HG03196 (cell line): ENCODE results near the gene NAV2.
"Not testable (repeated sequence)": the region's sequence is repeated elsewhere in the genome, so short reads cannot be mapped to it uniquely, and the experiment has no call there.

Experiments used
- ATAC-seq: cut with Tn5 transposase; IDR thresholded peaks from one replicate; pipeline ENCODE4 v1.9.1; 2021; ENCODE audit not compliant: unreplicated experiment

The NAV2 gene

DNA sequence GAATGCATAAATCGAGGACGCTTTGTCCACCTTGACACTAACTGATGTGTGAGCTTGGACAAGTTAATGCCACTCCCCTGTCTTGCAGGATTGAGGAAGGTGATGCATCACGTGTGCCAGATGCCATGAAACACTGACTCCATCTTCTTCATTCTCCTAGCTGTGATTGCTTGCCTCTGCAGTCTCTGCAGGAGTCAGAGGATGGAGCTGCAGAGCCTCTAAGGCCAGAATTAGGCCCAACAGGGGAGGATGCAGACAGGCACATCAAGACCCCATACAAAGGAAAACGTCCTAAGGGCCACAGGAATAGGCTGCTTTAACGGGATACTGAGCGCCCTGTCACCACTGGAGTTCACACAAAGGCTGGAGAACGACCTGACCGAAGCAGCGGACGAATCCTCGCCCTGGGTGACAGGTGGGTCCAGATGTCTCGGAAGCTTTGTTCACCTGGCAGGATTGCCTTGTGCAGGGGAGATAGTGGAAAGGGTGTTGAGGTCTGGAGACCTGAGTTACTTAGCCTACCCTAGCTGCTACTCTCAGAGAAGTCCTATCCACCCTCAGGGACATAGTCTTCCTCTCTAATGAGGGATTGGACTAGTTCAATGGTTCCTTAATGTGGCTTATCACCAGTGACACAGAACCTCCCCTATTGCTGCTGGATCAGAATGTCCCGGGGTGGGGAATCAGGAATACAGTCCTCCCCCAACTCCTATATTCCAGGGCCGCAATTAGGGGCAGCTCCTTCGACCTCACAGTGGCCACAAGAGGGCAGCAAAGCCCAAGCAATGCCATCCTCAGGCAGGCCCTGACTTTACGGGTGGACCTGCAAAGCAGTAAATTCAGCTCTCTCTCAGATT lies 415.3 kb downstream of the NAV2 start:
- peak; percentile 76 for ATAC-seq

DNA sequence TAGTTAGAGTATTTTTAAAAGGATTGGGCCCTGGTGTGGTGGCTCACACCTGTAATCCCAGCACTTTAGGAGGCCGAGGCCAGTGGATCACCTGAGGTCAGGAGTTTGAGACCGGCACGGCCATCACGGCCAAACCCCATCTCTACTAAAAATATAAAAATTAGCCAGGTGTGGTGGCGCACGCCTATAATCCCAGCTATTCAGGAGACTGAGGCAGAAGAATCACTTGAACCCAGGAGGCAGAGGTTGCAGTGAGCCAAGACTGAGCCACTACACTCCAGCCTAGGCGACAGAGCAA lies 415.8 kb downstream of the NAV2 start:
- ATAC-seq = not testable (repeated sequence)

DNA sequence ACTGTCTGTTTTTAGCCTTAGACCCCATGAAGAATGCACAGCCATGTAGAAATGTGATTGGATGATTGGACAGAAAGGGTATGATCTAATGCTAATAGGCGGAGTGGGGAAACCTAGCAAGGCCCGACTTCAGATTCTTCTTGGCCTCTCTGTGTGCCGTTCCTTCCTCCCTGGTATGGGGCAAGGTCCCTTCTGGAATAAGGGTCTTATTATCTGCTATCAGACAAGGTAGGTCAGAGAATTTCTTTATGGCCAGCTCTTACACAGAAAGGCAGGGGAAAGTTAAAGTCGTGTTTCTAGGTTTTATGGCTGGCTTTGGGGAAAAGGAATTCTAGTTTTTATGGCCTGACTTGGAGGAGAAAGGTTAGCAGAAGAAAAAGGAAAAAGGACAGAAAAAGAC lies 417.0 kb downstream of the NAV2 start:
- no peak for ATAC-seq

DNA sequence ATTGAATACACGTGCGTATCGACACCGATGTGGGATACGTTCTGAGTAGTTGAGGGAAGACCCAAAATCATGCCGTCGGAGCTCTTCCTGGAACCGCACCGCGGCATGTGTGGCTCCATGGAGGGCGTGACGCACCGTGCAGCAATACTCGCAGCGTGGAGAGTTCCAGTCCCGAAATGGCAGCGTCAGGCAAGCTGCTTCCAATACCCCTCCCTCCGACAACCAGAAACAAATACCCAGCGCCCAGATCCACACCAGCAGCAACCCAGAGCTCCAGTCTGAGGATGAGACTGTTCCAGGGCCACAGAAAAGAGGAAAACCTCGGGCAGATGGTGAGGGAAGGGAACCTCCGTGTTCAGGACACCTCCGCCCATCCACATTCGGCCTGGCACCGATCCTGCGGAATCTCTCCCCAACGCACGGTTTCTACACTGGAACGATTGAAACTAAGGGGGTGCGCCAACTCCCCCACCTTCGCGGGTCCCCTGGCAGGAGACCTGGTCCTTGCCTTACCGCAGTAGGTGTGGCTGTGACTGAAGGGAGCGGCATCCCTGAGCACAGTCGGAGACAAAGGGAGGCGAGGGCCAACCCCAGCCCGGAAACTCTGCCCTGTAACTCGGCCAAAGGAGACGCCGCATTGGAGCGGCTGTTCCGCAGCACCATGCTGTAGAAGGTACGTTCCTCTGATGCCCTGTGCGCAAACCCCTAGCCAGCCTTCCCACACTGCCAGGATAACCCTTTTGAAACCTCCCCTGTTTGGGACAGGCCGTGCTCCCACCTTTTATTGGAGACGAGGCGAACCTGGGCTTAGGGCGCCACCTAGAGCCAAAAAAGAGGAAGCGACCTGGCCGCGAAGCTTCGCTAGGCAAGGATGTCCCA lies 419.4 kb downstream of the NAV2 start:
- ATAC-seq = no peak

DNA sequence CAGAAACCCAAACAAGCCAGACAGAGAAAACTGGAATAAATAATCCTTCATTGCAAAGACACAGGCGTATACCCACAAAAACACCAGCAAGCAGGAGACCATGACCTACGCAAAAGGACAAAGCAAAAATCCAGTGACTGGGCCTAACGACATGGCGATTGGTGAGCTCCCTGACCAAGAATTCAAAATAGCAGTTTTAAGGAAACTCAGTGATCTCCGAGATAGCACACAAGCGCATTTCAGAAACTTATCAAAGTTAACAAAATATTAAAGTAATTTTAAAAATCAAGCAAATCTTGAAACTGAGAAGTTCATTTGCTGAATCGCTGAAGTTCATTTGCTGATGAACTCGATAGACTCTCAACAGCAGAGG lies 420.0 kb downstream of the NAV2 start:
- no peak for ATAC-seq

DNA sequence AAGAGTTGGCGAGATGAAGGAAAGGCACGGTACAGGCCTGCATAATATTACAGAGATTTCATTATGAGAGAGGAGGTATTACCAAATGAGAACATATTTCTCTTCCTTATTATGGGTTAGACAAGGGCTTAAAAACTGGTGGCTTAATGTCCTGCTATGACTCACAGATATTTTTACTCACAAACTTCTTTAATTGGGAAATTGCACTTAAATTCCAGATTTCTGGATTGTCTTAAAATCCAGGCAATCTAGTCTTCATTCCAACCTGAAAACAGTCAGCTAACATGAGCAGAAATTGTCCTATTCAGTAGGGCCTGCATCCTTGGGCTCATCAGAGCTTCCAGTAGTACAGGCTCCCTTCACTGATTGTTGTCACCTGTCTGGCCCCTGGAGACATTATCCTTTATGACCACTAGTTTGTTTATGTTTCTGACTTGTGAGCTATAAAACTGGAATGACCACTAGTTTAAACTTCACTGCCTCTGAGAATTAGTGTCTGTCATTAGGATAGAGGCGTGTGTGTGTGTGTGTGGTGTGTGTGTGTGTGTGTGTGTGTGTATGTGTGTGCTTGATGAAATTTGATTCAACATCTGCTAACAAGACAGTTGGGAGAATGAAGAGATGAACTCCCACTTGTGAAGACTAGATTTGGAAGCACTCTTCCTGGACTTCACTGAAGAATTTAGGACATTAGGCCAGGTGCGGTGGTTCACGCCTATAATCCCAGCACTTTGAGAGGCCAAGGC lies 422.5 kb downstream of the NAV2 start:
- no peak for ATAC-seq

DNA sequence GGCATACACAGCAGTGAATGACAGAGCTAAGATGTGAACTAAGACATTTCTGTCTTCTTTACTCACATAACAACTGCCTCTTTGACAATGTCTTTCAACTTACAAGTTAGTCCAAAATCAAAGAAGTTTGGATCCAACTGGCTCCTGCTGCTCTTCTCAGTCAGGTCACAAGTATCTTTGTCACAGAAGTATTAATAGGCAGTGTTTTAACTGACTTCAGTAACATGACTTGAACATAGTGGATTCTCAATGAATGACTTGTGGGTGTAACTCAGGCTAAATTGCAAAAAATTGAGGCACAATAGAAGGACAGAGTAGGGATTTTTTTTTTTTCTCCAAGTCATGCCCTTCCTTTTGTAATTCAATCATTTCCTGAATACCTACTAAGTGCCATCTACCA lies 425.0 kb downstream of the NAV2 start:
- ATAC-seq = no peak

DNA sequence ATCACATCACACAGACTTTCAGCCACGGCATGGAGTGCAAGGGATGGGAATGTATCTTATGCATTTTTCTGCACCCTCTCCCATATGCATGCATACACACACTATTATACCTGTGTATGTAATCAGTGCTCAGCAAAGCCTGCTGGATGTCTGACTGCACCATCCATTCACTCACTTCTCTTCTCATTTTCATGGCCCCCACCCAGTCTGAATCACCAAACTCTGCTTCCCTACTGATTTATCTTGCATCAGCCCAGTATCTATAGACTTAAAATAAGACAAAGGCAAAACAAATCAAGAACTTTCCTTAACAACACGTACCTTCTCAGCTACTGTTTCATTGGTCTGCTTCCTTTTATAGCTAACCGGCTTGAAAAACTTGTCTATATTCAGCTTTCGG lies 426.1 kb downstream of the NAV2 start:
- ATAC-seq = no peak

DNA sequence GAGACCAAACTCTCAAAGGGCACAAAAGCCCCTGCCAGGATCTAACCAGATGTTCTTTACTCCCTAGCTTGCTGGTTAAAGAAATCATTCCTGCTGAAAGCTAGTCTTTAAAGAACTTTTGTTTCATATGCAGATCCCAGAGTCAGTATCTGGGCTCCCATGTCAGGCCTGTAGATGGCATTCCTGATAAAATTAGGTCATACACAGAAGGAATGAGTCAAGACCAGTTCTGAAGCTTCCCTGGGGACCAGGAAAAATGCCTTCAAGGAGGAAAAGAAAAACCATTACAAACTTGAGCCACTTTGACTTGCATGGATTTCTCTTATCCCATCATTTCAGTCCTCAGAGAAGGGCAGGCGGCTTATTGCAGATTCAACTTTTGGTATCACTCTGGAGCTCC lies 441.7 kb downstream of the NAV2 start:
- ATAC-seq = no peak

DNA sequence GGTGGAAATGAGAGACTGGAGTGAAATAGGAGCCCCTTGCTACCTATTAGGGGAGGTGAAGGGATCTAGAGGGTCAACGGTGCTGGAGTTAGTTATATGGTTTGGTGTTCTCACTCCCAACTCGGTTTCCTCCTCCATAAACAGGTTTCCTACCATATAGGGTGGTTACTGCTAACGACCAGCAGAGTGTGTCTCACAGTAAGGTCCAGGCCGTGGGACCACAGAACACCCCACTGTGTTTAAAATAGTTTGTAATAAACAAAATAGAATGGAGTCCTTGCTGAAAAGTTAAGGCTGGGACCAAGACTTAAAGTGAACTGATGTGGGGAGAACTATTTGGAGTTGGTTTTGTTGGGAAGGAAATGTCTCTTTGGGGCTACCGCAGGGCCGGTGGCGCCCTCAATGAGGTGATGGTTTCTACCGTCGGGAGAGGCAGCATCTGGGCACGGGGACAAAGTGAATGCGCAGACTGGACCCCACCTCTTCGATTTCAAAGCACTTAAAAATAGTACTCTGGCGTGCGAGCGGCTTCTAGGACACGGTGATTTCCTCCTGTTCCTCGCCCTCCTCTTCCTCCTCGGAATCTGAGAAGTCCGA lies 443.1 kb downstream of the NAV2 start:
- no peak for ATAC-seq

DNA sequence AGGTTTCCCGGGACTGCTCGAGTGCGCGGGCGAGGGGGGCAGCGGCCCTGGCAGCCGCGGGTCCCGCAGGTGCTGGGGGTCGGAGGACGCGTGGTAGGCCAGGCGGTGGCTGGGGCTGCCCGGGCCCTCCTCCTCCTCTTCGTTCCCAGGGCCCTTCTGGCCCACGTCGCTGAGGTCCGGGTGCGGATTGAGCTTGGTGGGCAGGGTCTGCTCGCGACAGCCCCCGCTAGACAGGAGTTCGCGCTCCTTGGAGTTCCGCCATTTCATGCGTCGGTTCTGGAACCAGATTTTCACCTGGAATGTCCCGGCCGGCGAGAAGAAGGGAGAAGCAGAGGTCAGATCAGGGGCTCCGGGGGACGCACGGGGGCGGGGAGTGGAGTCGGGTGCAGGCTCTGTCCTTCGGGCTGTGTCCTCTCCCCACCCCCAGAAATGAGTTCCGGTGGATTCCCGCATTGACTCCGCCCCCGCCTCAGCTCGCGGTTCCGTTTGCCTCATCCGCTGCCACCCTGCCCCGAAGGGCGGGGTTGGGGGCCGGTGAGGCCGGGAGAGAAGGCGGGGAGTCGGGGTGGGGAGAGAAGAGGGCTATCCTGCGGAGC lies 443.7 kb downstream of the NAV2 start:
- ATAC-seq = no peak

DNA sequence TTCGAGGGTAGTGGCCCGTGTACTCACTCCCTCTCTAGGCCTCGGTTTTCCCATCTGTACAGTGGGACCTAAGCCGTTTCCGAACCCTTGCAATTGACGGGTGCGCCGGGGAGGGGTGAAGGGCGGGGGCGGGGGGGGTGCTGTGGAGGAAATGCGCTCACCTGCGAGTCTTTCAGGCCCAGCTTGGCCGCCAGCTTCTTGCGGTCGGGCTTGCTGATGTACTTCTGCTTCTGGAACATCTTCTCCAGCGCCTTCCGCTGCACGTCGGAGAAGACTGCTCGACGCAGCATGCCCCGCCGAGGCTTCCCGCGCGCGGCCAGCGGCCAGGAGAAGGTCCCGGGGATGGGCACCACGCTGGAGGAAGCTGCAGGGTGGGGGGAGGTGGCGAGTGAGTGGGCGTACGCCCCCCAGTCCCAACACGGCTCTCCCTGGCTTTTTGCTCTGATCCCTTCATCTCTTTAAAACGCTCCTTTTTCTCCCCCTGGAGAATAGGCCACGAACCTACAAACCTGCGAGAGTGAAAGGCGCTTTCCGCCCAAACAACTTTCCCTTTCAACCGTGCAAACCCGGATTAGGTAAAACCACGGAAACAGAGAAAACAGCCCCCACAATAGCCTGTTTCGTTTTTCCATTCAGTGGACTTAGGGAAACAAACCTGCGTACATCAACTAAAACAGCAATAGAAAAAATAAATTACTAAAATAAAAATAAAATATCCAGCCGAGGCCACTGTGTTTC lies 444.4 kb downstream of the NAV2 start:
- ATAC-seq = no peak

DNA sequence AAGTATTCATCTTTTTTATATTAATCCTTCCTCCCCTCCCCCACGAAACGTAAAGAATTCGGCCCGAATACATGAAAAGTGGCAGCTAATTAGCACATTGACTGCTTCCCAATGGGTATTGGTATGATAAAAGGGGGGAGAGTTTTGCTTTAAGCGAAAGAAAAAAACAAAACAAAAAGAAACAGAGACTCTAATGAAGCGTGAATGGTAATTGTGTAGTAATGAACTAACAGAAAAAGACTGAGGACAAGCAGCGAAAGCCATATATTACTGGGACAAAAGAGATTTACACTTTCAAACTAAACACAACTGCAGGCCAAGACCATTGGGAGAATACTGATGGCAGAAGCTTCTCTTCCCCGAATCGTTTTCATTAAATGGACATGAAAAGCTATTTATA lies 445.1 kb downstream of the NAV2 start:
- no peak for ATAC-seq

DNA sequence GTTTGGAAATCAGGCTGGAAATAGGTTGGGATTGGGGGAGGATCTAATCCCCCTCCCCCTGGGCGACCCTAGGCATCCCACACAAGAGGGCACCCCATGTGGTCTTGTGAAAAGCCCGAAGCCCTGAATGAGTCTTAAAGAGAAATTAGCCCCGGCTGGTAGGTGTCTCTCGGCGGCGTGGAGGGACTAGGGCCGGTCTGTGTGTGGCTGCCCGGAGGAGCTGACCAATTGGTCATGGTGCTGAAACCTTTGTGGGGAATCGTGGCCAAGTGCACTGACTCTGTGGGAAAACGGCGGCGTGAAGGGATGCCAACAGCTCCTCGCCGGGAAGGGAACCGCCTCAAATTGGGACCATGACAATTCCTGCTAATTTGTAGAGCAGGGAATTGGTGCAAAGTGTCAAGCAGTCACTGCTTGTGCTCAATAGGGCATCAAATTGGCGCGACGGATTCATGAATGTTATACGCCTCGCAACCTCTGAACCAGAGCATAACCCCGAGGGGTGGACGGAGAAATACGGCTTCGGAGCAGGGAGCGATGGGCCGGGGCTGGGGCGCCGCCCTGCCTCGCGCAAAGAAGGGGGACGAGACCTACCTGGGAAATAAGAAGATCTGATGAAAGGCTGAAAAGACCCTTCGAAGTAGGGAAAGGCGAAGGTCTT lies 446.1 kb downstream of the NAV2 start:
- ATAC-seq = no peak

DNA sequence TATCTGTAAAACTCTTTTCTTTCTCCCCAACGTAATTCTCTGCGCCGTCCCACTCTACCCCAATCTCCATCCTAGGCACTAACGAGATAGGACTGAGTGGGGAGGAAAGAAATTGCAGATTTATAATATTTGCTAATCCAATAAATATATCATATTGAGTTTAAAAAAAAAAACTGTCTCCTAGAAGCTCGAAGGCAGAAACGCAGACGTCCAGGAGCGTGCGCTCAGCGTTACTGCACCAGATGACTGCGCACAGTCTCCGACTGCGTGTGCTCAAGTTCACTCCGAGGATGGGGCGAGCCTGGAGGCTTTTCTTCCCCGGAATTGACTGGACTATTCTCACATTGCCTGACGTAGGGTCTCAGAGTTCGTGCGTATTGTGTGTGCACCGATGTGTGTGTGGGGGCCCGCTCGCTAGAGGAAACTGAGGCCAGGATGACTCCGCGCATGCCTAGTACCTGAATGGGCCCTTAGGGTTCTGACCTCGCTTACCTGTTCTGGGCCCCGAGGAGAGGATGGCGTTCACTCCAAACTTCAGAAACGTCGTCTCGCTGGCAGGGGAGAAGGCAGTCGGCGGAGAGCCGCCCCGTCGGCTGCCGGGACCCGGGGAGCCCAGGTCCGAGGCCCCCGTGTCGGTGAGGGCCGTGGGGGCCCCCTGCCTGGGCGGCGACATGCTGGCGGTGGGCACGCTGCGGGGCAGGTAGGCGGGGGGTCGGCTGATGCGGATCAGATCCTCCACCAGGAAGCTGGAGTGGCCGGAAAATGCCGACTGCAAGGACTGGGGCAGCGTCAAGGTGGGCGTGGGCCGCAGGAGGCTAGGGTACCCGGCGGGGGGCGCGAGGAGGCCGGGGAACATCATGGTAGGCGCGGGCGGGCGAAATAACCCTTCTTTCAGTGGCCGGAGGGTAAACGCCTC lies 447.1 kb downstream of the NAV2 start:
- ATAC-seq = no peak

DNA sequence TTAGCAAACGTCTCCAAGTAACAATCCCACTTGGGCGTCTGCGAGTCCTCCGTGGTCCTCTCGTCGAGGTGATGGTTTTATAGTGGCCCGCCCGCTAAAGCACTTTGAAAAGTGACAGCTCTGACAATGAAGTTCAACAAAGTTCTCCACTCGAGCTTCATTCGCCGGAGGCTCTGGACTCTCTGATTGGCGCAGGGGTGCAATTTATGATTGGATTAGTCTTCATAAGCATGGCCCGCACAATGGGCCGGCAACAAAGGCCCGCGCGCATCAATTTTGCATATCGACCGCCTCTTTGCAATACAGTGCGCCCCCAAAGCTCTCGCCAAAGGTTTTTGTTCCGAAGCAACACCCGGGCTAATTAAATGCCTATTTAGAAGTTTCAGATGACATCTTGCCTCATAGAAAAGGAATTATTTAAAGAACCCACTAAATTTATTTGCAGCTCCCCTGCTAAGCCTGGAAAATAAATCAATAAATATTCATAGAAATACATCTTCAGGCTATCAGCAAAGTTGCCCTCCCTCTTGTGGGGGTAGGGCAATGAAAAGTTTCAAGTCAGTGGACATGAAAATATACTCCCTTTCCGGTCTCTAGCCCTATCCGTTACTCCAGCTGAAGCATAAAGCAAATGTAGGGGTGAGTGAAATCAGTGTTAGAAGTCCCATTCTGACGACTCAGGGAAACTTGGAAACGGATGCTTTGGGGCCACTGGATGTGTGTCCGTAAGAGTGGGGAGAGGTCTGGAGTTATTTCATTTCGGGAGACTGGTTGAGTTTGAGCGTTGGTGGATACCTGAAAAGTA lies 448.0 kb downstream of the NAV2 start, which contains the start of gene DBX1:
Gene DBX1 (minus strand): TSS at position 51 of the 805 bp plus-strand sequence. CDS start 151 bp downstream, outside the sequence.
- no peak for ATAC-seq

DNA sequence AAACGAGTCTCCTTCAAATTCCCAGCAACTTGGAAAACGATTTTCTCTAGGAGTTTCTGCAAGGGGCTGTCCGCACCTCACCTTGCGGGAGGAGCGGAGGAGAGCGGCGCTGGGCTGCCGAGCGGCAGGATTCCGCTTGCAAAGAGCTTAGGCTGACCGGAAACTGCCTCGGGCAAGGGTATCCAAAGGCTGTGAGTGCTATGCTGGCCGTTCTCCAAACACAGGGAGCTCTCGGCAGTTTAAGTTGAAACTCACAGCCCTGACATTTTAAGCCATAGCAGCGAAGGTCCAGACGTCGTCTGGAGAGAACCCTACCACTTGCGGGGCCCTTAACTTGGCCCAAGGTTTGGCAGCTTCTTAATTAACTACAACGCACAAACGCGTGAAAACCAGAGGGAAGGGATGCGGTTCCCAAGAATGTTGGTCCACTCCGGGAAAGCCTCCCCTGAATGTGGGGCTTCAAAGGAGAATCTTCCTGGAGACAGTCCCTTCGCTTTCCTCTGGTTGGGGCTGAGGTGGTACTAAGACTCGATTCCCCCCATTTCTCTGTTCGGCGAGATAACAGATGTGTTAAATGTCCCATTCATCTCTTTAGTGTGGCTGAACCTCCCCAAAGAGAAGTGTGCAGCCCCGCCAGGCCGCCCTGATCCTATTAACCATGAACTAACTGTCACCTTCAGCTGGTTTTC lies 448.7 kb downstream of the NAV2 start:
- ATAC-seq = no peak
